T-helper 2 cell treated with Interferon-gamma antibody and Interleukin-4, amounts not matched to agents 5 μg/mL and 100 μg/mL, for 36 hours (primary cell): ENCODE results near the gene MUC6.

ENCODE experiments used
- DNase-seq: peaks from one replicate; pipeline ENCODE4 v3.0.0; 2021; ENCODE audit warnings: low spot score
- H3K27ac Mint-ChIP-seq: one replicate; pipeline ENCODE4 v1.8.0; 2021; ENCODE audit warnings: mild to moderate bottlenecking, mixed read lengths
- H3K27me3 Mint-ChIP-seq: one replicate; pipeline ENCODE4 v1.8.0; 2021; ENCODE audit warnings: low read depth, mixed read lengths
- H3K36me3 Mint-ChIP-seq: one replicate; pipeline ENCODE4 v1.8.0; 2021; ENCODE audit warnings: low read depth, mixed read lengths
- H3K4me1 Mint-ChIP-seq: one replicate; pipeline ENCODE4 v1.8.0; 2021; ENCODE audit warnings: low read depth, mixed read lengths
- H3K4me3 Mint-ChIP-seq: one replicate; pipeline ENCODE4 v1.8.0; 2022; ENCODE audit warnings: mild to moderate bottlenecking, moderate library complexity, mixed read lengths
- H3K9me3 Mint-ChIP-seq: one replicate; pipeline ENCODE4 v1.8.0; 2021; ENCODE audit warnings: mixed read lengths

MUC6 gene

GRCh38 chr11:1050581-1051355 lies 14.2 kb upstream of the MUC6 start:
- no peaks in the 10 kb centered on the region for H3K4me1 Mint-ChIP-seq
- no peaks in the 10 kb centered on the region for H3K36me3 Mint-ChIP-seq
- peak; percentile 57 for DNase-seq
- peaks cover 7% of the 10 kb centered on the region for H3K27me3 Mint-ChIP-seq
- no peak overlapping the region for H3K4me3 Mint-ChIP-seq
- H3K27ac Mint-ChIP-seq = no peak overlapping the region
- H3K9me3 Mint-ChIP-seq = no peaks in the 10 kb centered on the region

DNA sequence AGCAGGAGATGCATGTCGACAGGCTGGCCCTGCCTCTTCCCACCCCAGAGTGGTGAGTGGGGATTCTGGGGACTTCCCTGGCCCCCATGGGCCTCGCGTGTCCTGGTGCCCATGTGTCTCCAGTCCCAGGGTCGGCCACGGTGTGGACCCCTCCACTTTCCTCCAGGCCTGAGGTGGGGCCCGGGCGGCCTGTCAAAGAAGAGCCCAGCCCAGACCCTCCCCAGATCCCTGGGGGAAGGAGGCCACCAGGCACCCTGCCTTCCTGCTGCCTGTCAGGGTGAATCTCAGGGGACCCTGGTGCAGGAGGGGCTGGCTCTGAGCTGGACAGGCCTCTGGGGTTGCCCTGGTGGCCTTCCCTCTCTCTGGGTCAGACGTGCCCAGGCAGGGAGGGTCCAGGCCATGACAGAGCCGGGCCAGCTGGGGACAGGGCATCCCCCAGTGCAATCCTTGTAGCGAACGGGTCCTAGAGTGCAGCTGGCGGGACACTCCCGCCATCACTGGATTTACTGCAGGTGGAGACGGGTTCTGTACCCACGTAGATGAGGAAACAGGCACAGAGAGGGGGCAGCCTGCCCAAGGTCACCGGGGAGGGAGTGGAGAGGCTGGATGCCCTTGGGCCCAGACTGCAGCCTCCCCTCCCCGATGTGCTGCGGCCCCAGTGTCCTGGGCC lies 13.5 kb upstream of the MUC6 start:
- H3K4me3 Mint-ChIP-seq = no peak overlapping the region
- H3K27ac Mint-ChIP-seq = no peak overlapping the region
- H3K9me3 Mint-ChIP-seq = no peaks in the 10 kb centered on the region
- no peaks in the 10 kb centered on the region for H3K4me1 Mint-ChIP-seq
- peaks cover 7% of the 10 kb centered on the region for H3K27me3 Mint-ChIP-seq
- DNase-seq = no peak
- H3K36me3 Mint-ChIP-seq = no peaks in the 10 kb centered on the region

DNA sequence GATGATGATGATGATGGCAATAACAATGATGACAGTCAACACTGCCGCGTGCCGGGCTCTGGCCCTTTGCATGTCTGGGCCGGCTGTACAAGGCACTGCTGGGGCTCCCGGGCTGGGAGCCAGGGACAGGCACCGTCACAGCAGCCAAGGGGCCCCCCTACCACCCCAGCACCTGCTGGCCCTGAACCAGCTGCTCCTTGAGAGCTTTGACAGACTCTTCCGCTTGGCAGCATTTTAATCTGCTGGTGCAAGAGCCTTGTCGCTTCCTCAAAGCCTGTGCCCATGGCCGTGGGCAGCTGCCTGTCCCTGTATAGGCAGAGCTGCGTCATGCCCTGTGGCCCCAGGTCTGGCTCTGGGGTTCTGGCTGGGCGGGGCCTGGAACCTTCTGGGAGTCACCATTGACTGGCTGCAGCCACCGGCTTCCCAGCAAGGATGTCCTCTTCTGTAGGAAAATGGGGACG lies 12.9 kb upstream of the MUC6 start:
- DNase-seq = no peak
- peaks cover 7% of the 10 kb centered on the region for H3K27me3 Mint-ChIP-seq
- no peak overlapping the region for H3K4me3 Mint-ChIP-seq
- no peaks in the 10 kb centered on the region for H3K4me1 Mint-ChIP-seq
- no peak overlapping the region for H3K27ac Mint-ChIP-seq
- H3K36me3 Mint-ChIP-seq = no peaks in the 10 kb centered on the region
- H3K9me3 Mint-ChIP-seq = no peaks in the 10 kb centered on the region

DNA sequence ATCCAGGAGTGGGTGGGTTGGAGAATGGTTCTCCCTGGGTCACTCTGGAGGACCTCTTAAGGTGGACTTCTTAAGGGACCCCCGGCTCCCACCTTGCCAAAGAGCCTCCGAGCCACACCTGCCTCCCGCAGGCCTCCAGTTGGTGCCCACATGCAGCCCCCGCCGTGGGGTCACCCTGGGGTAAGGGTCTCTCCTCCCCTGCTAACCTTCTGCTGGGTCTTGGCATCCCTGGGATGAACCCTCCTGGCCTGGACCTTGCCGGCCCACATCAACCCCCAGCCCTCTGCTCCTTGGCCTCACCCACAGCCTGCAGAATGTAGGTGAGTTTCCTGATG lies 12.5 kb upstream of the MUC6 start:
- H3K4me1 Mint-ChIP-seq = no peaks in the 10 kb centered on the region
- H3K36me3 Mint-ChIP-seq = no peaks in the 10 kb centered on the region
- no peak overlapping the region for H3K27ac Mint-ChIP-seq
- H3K27me3 Mint-ChIP-seq = peaks cover 7% of the 10 kb centered on the region
- no peaks in the 10 kb centered on the region for H3K9me3 Mint-ChIP-seq
- no peak overlapping the region for H3K4me3 Mint-ChIP-seq
- DNase-seq = no peak

DNA sequence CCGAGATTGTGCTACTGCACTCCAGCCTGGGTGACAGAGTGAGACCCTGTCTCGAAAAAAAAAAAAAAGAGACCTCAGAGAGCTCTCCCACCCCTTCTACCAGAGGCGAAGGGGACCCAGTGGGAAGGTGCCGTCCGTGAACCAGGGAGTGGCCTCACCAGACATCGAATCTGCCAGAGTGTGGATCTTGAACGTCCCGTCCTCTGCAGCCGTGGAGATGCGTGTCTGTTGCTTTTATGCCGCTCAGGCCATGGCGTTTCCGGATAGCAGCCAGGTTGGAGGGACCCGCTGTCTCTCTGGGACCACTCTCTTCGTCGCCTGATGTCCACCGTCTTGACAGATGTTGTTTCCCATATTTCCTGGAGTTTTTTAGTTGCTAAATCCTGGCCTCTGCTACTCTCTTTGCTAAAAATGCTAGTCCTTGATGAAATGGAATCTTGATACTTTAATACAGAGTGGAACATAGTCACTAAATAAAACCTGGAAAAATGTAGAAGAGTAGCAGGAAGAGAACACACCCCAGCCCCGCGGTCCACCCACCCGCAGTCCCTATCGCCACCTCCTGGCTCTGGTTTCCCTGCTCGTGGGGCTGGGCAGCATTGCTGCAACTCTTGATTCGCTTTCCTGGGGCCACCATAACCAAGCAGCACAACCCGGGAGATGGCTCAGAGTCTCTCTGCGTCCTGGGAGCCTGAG lies 12.0 kb upstream of the MUC6 start:
- Mint-ChIP-seq H3K36me3 (no peaks in the 10 kb centered on the region), H3K4me3 (no peak overlapping the region), H3K9me3 (no peaks in the 10 kb centered on the region), H3K27ac (no peak overlapping the region), H3K27me3 (peaks cover 7% of the 10 kb centered on the region), H3K4me1 (no peaks in the 10 kb centered on the region)
- DNase-seq = no peak

DNA sequence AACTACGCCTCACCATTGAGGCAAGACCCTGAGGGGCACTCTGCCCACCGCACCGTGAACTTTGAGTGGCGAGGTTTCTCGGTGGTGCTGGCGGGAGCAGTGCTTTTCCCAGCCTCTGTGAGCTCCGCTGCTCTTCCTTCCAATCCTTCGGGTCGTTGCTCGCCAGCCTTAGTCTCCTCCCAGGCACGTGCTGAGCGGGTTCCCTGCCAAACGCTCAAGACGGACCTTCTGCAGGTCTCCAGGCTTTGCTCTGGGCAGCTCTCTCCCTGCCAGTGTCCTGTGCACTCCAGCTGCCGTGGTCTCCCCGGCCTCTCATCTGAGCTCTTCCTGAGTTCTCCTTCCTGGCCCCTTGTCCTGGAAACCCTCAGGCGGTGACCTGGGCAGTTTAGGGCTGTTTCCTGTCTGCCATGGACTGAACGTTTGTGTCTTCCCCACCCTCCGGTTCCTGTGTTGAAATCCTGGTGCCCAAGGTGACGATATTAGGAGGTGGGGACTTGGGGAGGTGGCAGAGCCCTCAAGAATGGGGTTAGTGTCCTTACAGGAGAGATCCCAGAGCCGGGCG lies 11.2 kb upstream of the MUC6 start:
- no peaks in the 10 kb centered on the region for H3K9me3 Mint-ChIP-seq

DNA sequence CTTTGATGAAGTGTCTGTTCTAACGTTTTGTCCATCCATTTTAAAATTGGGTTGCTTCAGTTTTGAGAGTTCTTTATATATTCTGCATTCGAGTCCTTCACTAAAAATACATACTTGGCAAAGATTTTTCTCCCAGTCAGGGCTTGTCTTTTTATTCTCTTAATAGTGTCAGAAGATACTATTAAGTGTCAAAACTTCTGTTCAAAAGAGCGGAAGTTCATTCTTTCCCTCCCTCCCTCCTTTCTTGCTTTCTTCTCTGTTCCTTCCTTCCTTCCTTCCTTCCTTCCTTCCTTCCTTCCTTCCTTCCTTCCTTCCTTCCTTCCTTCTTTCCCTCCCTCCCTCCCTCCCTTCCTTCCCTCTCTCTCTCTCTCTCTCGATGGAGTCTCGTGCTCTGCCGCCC lies 7.6 kb upstream of the MUC6 start:
- Mint-ChIP-seq H3K9me3 (no peaks in the 10 kb centered on the region), H3K4me1 (no peaks in the 10 kb centered on the region), H3K4me3 (no peak overlapping the region), H3K36me3 (no peaks in the 10 kb centered on the region), H3K27ac (no peak overlapping the region), H3K27me3 (peaks cover 7% of the 10 kb centered on the region)
- no peak for DNase-seq

More for the DNA sequence above, 11.2 kb upstream of the MUC6 start:
- no peaks in the 10 kb centered on the region for H3K4me1 Mint-ChIP-seq
- no peak for DNase-seq
- H3K4me3 Mint-ChIP-seq = no peak overlapping the region
- H3K27me3 Mint-ChIP-seq = peaks cover 7% of the 10 kb centered on the region
- H3K27ac Mint-ChIP-seq = no peak overlapping the region
- H3K36me3 Mint-ChIP-seq = no peaks in the 10 kb centered on the region

DNA sequence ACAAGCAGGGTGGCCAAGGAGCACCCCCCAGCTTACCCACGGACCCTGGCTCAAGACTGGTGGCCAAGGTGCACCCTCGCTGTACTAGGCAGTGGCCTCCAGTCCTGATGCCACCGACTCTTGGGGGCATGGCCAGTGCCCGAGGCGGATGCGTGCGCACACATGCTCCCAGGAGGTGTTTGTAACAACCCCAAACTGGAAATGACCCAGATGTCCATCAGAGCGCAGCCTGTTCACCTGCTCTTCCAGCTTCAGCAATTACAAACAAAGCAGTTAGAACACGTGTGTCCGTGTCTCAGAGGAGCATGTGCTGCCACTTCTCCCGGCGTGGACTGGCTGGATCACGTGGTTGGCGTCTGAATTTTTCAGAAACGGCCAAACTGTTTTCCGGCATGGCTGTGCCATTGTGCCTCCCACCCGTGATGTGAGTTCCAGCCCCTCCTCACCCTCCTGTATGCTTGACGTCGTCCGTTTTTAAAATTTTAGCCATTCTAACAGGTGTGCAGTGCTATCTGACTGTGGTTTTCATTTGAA lies 7.1 kb upstream of the MUC6 start:
- H3K9me3 Mint-ChIP-seq = no peaks in the 10 kb centered on the region

GRCh38 chr11:1042626-1043562 lies 6.4 kb upstream of the MUC6 start:
- Mint-ChIP-seq H3K27me3 (peaks cover 4% of the 10 kb centered on the region), H3K4me1 (no peaks in the 10 kb centered on the region), H3K4me3 (no peak overlapping the region), H3K27ac (no peak overlapping the region), H3K36me3 (no peaks in the 10 kb centered on the region), H3K9me3 (no peaks in the 10 kb centered on the region)
- DNase-seq = no peak

More for the DNA sequence above, 7.1 kb upstream of the MUC6 start:
- no peaks in the 10 kb centered on the region for H3K4me1 Mint-ChIP-seq
- no peak overlapping the region for H3K27ac Mint-ChIP-seq
- H3K27me3 Mint-ChIP-seq = peaks cover 5% of the 10 kb centered on the region
- no peak for DNase-seq
- H3K4me3 Mint-ChIP-seq = no peak overlapping the region
- H3K36me3 Mint-ChIP-seq = no peaks in the 10 kb centered on the region

DNA sequence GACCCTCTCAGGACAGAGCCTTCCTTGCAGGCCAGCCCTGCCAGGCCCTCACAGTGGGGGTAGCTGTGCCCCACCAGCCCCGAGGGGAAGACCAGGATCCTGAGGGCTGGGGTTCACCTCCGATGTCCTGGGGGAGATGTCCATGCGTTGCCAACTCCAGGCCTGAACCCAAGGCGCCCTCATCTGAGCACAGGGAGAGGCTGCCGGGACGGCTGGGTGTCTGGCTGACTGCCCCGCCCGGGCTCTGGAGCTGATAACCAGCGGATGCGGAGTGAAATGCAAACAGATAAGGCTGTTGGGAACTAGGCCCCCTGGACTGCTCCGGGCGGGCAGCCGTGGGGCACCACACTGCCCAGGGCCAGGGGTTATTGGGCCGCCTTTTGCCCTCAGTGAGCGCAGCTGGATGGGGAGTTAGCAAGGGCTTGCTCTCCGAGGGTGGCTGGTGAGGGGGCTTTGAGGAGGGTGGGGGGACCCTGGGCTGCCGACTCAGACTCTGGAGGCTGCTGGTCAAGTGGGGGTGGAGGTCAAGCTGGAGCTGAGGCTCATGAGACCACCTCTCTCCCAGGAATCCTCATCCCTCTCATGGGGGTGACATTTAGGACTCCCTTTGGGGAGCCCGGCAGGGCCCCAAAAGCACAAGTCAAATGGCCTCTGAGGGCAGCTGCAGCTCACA lies 5.6 kb upstream of the MUC6 start:
- H3K27me3 Mint-ChIP-seq = peaks cover 3% of the 10 kb centered on the region
- no peak overlapping the region for H3K4me3 Mint-ChIP-seq
- H3K36me3 Mint-ChIP-seq = no peaks in the 10 kb centered on the region
- H3K9me3 Mint-ChIP-seq = no peaks in the 10 kb centered on the region
- no peak overlapping the region for H3K27ac Mint-ChIP-seq
- no peaks in the 10 kb centered on the region for H3K4me1 Mint-ChIP-seq
- DNase-seq = no peak

DNA sequence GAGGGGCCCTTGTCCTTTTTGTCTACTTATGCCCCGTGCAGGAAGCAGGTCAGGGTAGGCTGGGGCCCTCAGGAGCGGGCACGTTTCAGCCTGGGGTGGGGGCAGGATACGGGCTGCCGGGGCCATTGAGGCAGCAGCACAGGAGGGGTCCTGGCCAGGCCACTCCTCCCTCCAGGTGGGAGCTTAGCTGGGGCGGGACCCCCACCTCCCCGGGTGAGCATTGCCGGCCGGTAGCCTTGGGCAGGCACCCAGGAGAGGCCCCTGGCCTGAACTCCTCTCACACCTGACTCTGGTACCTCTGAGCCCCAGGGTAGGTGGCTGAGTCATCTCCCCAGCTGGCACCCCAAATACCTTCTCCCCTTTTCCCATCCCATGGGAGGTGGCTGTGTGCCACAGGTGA lies 5.0 kb upstream of the MUC6 start:
- no peak overlapping the region for H3K4me3 Mint-ChIP-seq
- H3K9me3 Mint-ChIP-seq = no peaks in the 10 kb centered on the region
- no peak overlapping the region for H3K27ac Mint-ChIP-seq
- no peaks in the 10 kb centered on the region for H3K36me3 Mint-ChIP-seq
- DNase-seq = no peak
- H3K4me1 Mint-ChIP-seq = no peaks in the 10 kb centered on the region
- no peaks in the 10 kb centered on the region for H3K27me3 Mint-ChIP-seq

- no peaks in the 10 kb centered on the region for H3K36me3 Mint-ChIP-seq
- H3K9me3 Mint-ChIP-seq = no peaks in the 10 kb centered on the region
- H3K4me1 Mint-ChIP-seq = no peaks in the 10 kb centered on the region
- no peak for DNase-seq
- H3K27ac Mint-ChIP-seq = no peak overlapping the region
- H3K27me3 Mint-ChIP-seq = no peaks in the 10 kb centered on the region
- H3K4me3 Mint-ChIP-seq = no peak overlapping the region
Measured at GRCh38 chr11:1041149-1041467, 4.6 kb upstream of the MUC6 start.
